Neuronal stem cell (in vitro differentiated cells): ENCODE measurements around the gene NPPA.

Experiments
- DNase-seq: peaks from one replicate; pipeline ENCODE4 v3.0.0-alpha.2; 2013; ENCODE audit warnings: low spot score
- H2AFZ ChIP-seq: one replicate; pipeline ENCODE4 v1.6.1; 2013; ENCODE audit warnings: mild to moderate bottlenecking, low read length, inconsistent platforms
- H2AK5ac ChIP-seq: 2 replicates; pipeline ENCODE4 v1.6.1; 2013; ENCODE audit warnings: low read depth, mild to moderate bottlenecking, inconsistent platforms, low read length, moderate library complexity, mixed read lengths
- H2BK120ac ChIP-seq: 2 replicates; pipeline ENCODE4 v1.6.1; 2013; ENCODE audit warnings: low read depth, mild to moderate bottlenecking, inconsistent platforms, low read length, moderate library complexity, mixed read lengths
- H2BK12ac ChIP-seq: one replicate; pipeline ENCODE4 v1.6.1; 2013; ENCODE audit warnings: low read length, inconsistent platforms
- H2BK15ac ChIP-seq: 2 replicates; pipeline ENCODE4 v1.6.1; 2013; ENCODE audit warnings: mild to moderate bottlenecking, low read length, inconsistent platforms, mixed read lengths
- H2BK5ac ChIP-seq: one replicate; pipeline ENCODE4 v1.6.1; 2013; ENCODE audit warnings: inconsistent platforms, mild to moderate bottlenecking, low read length, moderate library complexity
- H3K14ac ChIP-seq: one replicate; pipeline ENCODE4 v1.6.1; 2013; ENCODE audit warnings: low read length, inconsistent platforms
- H3K18ac ChIP-seq: 2 replicates; pipeline ENCODE4 v1.6.1; 2013; ENCODE audit warnings: low read length, inconsistent platforms
- H3K23ac ChIP-seq: 2 replicates; pipeline ENCODE4 v1.6.1; 2013; ENCODE audit warnings: low read depth, mild to moderate bottlenecking, mixed read lengths, low read length, inconsistent platforms; ENCODE audit not compliant: poor library complexity
- H3K27ac ChIP-seq: replicated peaks from 3 replicates; pipeline ENCODE4 v1.5.1; 2013; ENCODE audit warnings: low read length, inconsistent platforms
- H3K27me3 ChIP-seq, 3 experiments: 2 replicates each; pipeline ENCODE4 v1.6.1; 2013; ENCODE audit warnings: low read length in 3 of 3, mild to moderate bottlenecking in 2 of 3, inconsistent platforms in 1 of 3, low read depth in 1 of 3, mixed read lengths in 1 of 3, moderate library complexity in 1 of 3; ENCODE audit not compliant: control insufficient read depth in 3 of 3, insufficient read depth in 3 of 3
- H3K36me3 ChIP-seq, 2 donors: replicated peaks in 1 of 2; 2 replicates each; pipeline ENCODE4 v1.6.1; 2013; ENCODE audit warnings: low read length in 2 of 2; ENCODE audit not compliant: control insufficient read depth in 2 of 2, insufficient read depth in 2 of 2
- H3K4ac ChIP-seq: 2 replicates; pipeline ENCODE4 v1.6.1; 2013; ENCODE audit warnings: inconsistent platforms, mild to moderate bottlenecking, low read length, moderate library complexity
- H3K4me1 ChIP-seq, 2 donors: 1 replicate in 1 of 2; 2 replicates in 1 of 2; pipeline ENCODE4 v1.6.1; 2013; ENCODE audit warnings: low read length in 2 of 2, low read depth in 1 of 2; ENCODE audit not compliant: control insufficient read depth in 2 of 2, insufficient read depth in 1 of 2
- H3K4me2 ChIP-seq: one replicate; pipeline ENCODE4 v1.6.1; 2013; ENCODE audit warnings: mild to moderate bottlenecking, low read length, inconsistent platforms; ENCODE audit not compliant: insufficient read depth, poor library complexity, severe bottlenecking
- H3K4me3 ChIP-seq, 2 donors: 2 replicates each; pipeline ENCODE4 v1.5.1; 2013; ENCODE audit warnings: low read length in 2 of 2, mild to moderate bottlenecking in 2 of 2, inconsistent platforms in 1 of 2, moderate library complexity in 1 of 2
- H3K79me1 ChIP-seq: one replicate; pipeline ENCODE4 v1.6.1; 2013; ENCODE audit warnings: low read depth, mild to moderate bottlenecking, inconsistent platforms, low read length, moderate library complexity
- H3K9ac ChIP-seq: one replicate; pipeline ENCODE4 v1.6.1; 2013; ENCODE audit warnings: mild to moderate bottlenecking, low read depth, low read length, inconsistent platforms; ENCODE audit not compliant: poor library complexity
- H3K9me3 ChIP-seq, 2 donors: replicated peaks in 1 of 2; 2 replicates each; pipeline versions ENCODE3 to v1.6.1; 2013; ENCODE audit warnings: low read length in 2 of 2, mild to moderate bottlenecking in 2 of 2, inconsistent platforms in 1 of 2, low read depth in 1 of 2, mixed read lengths in 1 of 2, moderate library complexity in 1 of 2; ENCODE audit not compliant: control insufficient read depth in 2 of 2, insufficient read depth in 1 of 2
- H4K8ac ChIP-seq: one replicate; pipeline ENCODE4 v1.6.1; 2013; ENCODE audit warnings: low read depth, mild to moderate bottlenecking, inconsistent platforms, low read length, moderate library complexity
- H4K91ac ChIP-seq: one replicate; pipeline ENCODE4 v1.6.1; 2013; ENCODE audit warnings: low read length, low read depth, mild to moderate bottlenecking, inconsistent platforms; ENCODE audit not compliant: poor library complexity
- WGBS, 2 donors: extraction: QIAGEN DNeasy Blood & Tissue Kit; methylation state at CpG; one replicate each; pipeline ENCODE4 v1.1.7; 2013; ENCODE audit warnings: missing lambda C conversion rate in 2 of 2, mixed read lengths in 1 of 2; ENCODE audit not compliant: insufficient read length in 2 of 2, insufficient replicate concordance in 1 of 2; ENCODE audit errors: extremely low coverage in 2 of 2; 5-methylcytosine and 5-hydroxymethylcytosine counted together

The NPPA gene

GRCh38 chr1:11828511-11828910 is 19.1 kb downstream of the NPPA start:
- no peak overlapping the region for H3K27ac ChIP-seq
- H4K91ac ChIP-seq: no peak overlapping the region
- DNase-seq: no peak
- H3K9me3 ChIP-seq: peaks cover 0 to 2% of the 10 kb centered on the region in 2 donors
- no peak overlapping the region for H2AK5ac ChIP-seq
- no peak overlapping the region for H3K9ac ChIP-seq
- no peak overlapping the region for H3K18ac ChIP-seq
- no peak overlapping the region for H3K14ac ChIP-seq
- no peak overlapping the region for H3K4me3 ChIP-seq
- H2BK12ac ChIP-seq: no peak overlapping the region
- no peak overlapping the region for H2AFZ ChIP-seq
- H3K4ac ChIP-seq: no peak overlapping the region
- no peaks in the 10 kb centered on the region for H3K4me1 ChIP-seq
- H2BK15ac ChIP-seq: no peak overlapping the region
- no peak overlapping the region for H2BK120ac ChIP-seq
- no peak overlapping the region for H2BK5ac ChIP-seq
- no peak overlapping the region for H3K23ac ChIP-seq
- no peak overlapping the region for H4K8ac ChIP-seq
- no CpG with 5 or more reads among the region's 19 CpGs for WGBS, 2 donors
- no peak overlapping the region for H3K4me2 ChIP-seq
- no peaks in the 10 kb centered on the region for H3K79me1 ChIP-seq
- H3K27me3 ChIP-seq: no peaks in the 10 kb centered on the region
- H3K36me3 ChIP-seq: peaks cover 66 to 94% of the 10 kb centered on the region in 2 donors

- Histone ChIP-seq H3K23ac (no peak overlapping the region), H3K14ac (no peak overlapping the region), H4K91ac (no peak overlapping the region), H2BK12ac (no peak overlapping the region), H3K9me3 (peaks cover 0 to 2% of the 10 kb centered on the region in 2 donors), H2AK5ac (no peak overlapping the region), H3K27ac (no peak overlapping the region), H3K36me3 (peaks cover 66 to 93% of the 10 kb centered on the region in 2 donors), H4K8ac (no peak overlapping the region), H3K27me3 (no peaks in the 10 kb centered on the region), H3K4me1 (no peaks in the 10 kb centered on the region), H2AFZ (no peak overlapping the region), H2BK15ac (no peak overlapping the region), H3K9ac (no peak overlapping the region), H3K4me3 (no peak overlapping the region), H2BK120ac (no peak overlapping the region), H2BK5ac (no peak overlapping the region), H3K79me1 (no peaks in the 10 kb centered on the region), H3K4ac (no peak overlapping the region), H3K4me2 (no peak overlapping the region), H3K18ac (no peak overlapping the region)
- DNase-seq: no peak
- WGBS, 2 donors: no CpG with 5 or more reads among the region's 9 CpGs
Measured at GRCh38 chr1:11826946-11827345, 20.6 kb downstream of the NPPA start.

GRCh38 chr1:11825131-11825530 is 22.5 kb downstream of the NPPA start:
- H2AK5ac ChIP-seq: no peak overlapping the region
- H3K36me3 ChIP-seq: peaks cover 65 to 91% of the 10 kb centered on the region in 2 donors
- H2BK5ac ChIP-seq: no peak overlapping the region
- no peaks in the 10 kb centered on the region for H3K79me1 ChIP-seq
- no peak overlapping the region for H3K18ac ChIP-seq
- no peak overlapping the region for H3K23ac ChIP-seq
- H2AFZ ChIP-seq: no peak overlapping the region
- no peak overlapping the region for H4K8ac ChIP-seq
- no peak overlapping the region for H4K91ac ChIP-seq
- no peaks in the 10 kb centered on the region for H3K4me1 ChIP-seq
- no peak overlapping the region for H3K27ac ChIP-seq
- no peak overlapping the region for H3K9ac ChIP-seq
- no peak overlapping the region for H3K4me3 ChIP-seq
- no peak overlapping the region for H3K14ac ChIP-seq
- no peak overlapping the region for H2BK15ac ChIP-seq
- H2BK12ac ChIP-seq: no peak overlapping the region
- H3K9me3 ChIP-seq: peaks cover 0 to 2% of the 10 kb centered on the region in 2 donors
- H3K27me3 ChIP-seq: no peaks in the 10 kb centered on the region
- H2BK120ac ChIP-seq: no peak overlapping the region
- WGBS, 2 donors: no CpG with 5 or more reads among the region's 7 CpGs
- no peak for DNase-seq
- H3K4me2 ChIP-seq: no peak overlapping the region
- no peak overlapping the region for H3K4ac ChIP-seq

GRCh38 chr1:11823366-11824137 is 24.0 kb downstream of the NPPA start:
- H3K79me1 ChIP-seq: no peaks in the 10 kb centered on the region
- no peaks in the 10 kb centered on the region for H3K4me1 ChIP-seq
- no peak overlapping the region for H2BK5ac ChIP-seq
- no CpG with 5 or more reads among the region's 17 CpGs for WGBS, 2 donors
- H3K23ac ChIP-seq: no peak overlapping the region
- H3K4ac ChIP-seq: no peak overlapping the region
- H4K8ac ChIP-seq: no peak overlapping the region
- no peak overlapping the region for H2AK5ac ChIP-seq
- no peak overlapping the region for H3K9ac ChIP-seq
- no peaks in the 10 kb centered on the region for H3K9me3 ChIP-seq
- H2BK12ac ChIP-seq: no peak overlapping the region
- H4K91ac ChIP-seq: no peak overlapping the region
- no peak overlapping the region for H2BK15ac ChIP-seq
- H2BK120ac ChIP-seq: no peak overlapping the region
- H3K18ac ChIP-seq: no peak overlapping the region
- peaks cover 59 to 91% of the 10 kb centered on the region in 2 donors for H3K36me3 ChIP-seq
- no peak overlapping the region for H2AFZ ChIP-seq
- no peaks in the 10 kb centered on the region for H3K27me3 ChIP-seq
- H3K14ac ChIP-seq: no peak overlapping the region
- no peak overlapping the region for H3K27ac ChIP-seq
- DNase-seq: no peak
- no peak overlapping the region for H3K4me2 ChIP-seq
- no peak overlapping the region for H3K4me3 ChIP-seq
